ENCODE results near the gene COL23A1. TPM values are rescaled to one million over a fixed set of nuclear protein-coding genes. Genes with fewer than 3 reads are reported as not detected.
A peak's percentile ranks its signal among the peaks of the same experiment; 100 is the strongest.

The COL23A1 gene
- total RNA-seq, 2 experiments from 2014 or later: 0.15 TPM; not detected in 1

- peaks cover 53% of the 10 kb centered on the region for H3K36me3 Mint-ChIP-seq
- POLR2A ChIA-PET: interaction anchor here (1.0 to 3.3 kb wide), 4 partner anchors 9 to 56 kb away, joined by 3 to 23 read pairs (median 3); partner anchors contain the start of gene HNRNPAB
Measured at GRCh38 chr5:178213003-178213461, 377.2 kb downstream of the COL23A1 start.

GRCh38 chr5:178212241-178213002 lies 377.8 kb downstream of the COL23A1 start:
- peaks cover 29% of the 10 kb centered on the region for H3K4me1 Mint-ChIP-seq (ENCODE audit: low read depth)
- no peaks in the 10 kb centered on the region for H3K27me3 Mint-ChIP-seq
- no peak for DNase-seq
- H3K4me3 Mint-ChIP-seq: no peak overlapping the region
- H3K27ac Mint-ChIP-seq: peak overlapping the region; percentile 49
- ChIA-PET POLR2A (interaction anchor here (1.2 to 3.3 kb wide), 3 partner anchors 8 to 13 kb away, joined by 3 to 23 read pairs (median 3); partner anchors contain the start of gene HNRNPAB), CTCF (no interaction called here)
- H3K9me3 Mint-ChIP-seq: no peaks in the 10 kb centered on the region
- intact Hi-C loops (cut with micrococcal nuclease): no loop called here
- H3K36me3 Mint-ChIP-seq: peaks cover 60% of the 10 kb centered on the region

More at GRCh38 chr5:178213003-178213461, 377.2 kb downstream of the COL23A1 start:
- Mint-ChIP-seq H3K9me3 (no peaks in the 10 kb centered on the region), H3K4me1 (ENCODE audit: low read depth) (peaks cover 23% of the 10 kb centered on the region), H3K27ac (peak overlapping the region; percentile 38), H3K27me3 (no peaks in the 10 kb centered on the region), H3K4me3 (no peak overlapping the region)
- no peak for DNase-seq
- intact Hi-C loops (cut with micrococcal nuclease): no loop called here
- CTCF ChIA-PET: no interaction called here

DNA sequence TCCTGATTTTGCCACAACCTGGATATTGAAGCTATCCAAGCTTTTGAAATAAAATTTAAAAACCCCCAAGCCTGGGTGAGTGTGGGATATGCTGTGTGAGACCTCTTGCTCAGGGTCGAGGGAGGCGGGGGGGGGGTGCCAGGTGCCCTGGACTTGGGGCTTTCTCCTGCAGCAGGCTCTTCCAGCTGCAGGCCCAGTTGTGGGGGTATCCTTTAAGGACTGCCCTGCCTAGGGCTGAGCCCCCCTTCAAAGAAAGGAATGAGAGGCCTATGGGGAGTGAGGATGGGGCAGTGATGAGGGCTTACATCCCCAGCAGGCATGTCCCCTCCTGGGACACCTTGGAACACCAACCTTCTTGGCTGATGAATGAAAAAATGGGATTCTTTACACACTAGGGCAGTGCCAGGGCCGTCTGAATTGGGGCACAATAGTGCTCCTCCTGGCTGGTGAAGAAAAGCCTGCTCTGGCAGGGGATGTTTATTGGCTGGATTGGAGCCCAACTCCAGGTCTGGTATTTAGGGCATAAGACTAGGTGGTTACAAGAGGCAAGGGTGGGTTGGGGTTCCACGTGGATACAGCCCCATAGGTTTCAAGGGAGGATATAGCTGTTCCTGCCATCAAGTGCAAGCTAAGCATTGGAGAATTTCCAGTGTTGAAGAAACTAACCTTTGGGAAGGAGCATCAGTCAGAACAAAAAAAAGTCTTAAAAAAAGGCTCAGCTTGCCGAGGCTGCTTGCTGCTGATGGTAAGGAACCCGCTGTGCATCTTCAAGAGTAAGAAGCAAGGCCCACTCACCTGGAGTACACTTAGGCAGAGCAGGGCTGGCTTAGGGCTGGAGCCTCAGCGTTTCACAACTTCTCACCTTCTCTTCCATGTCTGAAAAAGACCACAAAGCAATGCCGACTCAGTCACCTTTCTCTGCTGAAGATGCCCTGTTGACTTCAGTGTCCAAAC lies 378.8 kb downstream of the COL23A1 start:
- peak overlapping the region; percentile 49 for H3K27ac Mint-ChIP-seq
- no peaks in the 10 kb centered on the region for H3K27me3 Mint-ChIP-seq
- intact Hi-C loops (cut with micrococcal nuclease): no loop called here
- ChIA-PET CTCF (no interaction called here), POLR2A (interaction anchor here (0.9 to 3.3 kb wide), 3 partner anchors 7 to 19 kb away, joined by 3 to 23 read pairs (median 5); partner anchors contain the start of gene HNRNPAB)
- peaks cover 65% of the 10 kb centered on the region for H3K36me3 Mint-ChIP-seq
- H3K9me3 Mint-ChIP-seq: no peaks in the 10 kb centered on the region
- no peak for DNase-seq
- H3K4me3 Mint-ChIP-seq: no peak overlapping the region
- H3K4me1 Mint-ChIP-seq (ENCODE audit: low read depth): peaks cover 39% of the 10 kb centered on the region

- Mint-ChIP-seq H3K4me3 (no peak overlapping the region), H3K9me3 (no peaks in the 10 kb centered on the region), H3K27ac (no peak overlapping the region), H3K36me3 (peaks cover 67% of the 10 kb centered on the region), H3K4me1 (ENCODE audit: low read depth) (peaks cover 41% of the 10 kb centered on the region), H3K27me3 (no peaks in the 10 kb centered on the region)
- no peak for DNase-seq
- ChIA-PET POLR2A (interaction anchor here (0.9 to 2.0 kb wide), 2 partner anchors 9 to 20 kb away, joined by 3 to 5 read pairs; no protein-coding TSS in a partner anchor), CTCF (no interaction called here)
- intact Hi-C loops (cut with micrococcal nuclease): no loop called here
Measured at GRCh38 chr5:178210686-178211085, 379.5 kb downstream of the COL23A1 start.

- intact Hi-C loops (cut with micrococcal nuclease): no loop called here
- DNase-seq: no peak
- H3K4me1 Mint-ChIP-seq (ENCODE audit: low read depth): peaks cover 41% of the 10 kb centered on the region
- H3K27ac Mint-ChIP-seq: no peak overlapping the region
- peaks cover 71% of the 10 kb centered on the region for H3K36me3 Mint-ChIP-seq
- CTCF ChIA-PET: no interaction called here
- no peaks in the 10 kb centered on the region for H3K9me3 Mint-ChIP-seq
- POLR2A ChIA-PET: interaction anchor here (2.0 kb wide), 1 partner anchor 20 kb away, joined by 5 read pairs; no protein-coding TSS in a partner anchor
- H3K4me3 Mint-ChIP-seq: no peak overlapping the region
- no peaks in the 10 kb centered on the region for H3K27me3 Mint-ChIP-seq
Measured at GRCh38 chr5:178210073-178210535, 380.1 kb downstream of the COL23A1 start.

DNA sequence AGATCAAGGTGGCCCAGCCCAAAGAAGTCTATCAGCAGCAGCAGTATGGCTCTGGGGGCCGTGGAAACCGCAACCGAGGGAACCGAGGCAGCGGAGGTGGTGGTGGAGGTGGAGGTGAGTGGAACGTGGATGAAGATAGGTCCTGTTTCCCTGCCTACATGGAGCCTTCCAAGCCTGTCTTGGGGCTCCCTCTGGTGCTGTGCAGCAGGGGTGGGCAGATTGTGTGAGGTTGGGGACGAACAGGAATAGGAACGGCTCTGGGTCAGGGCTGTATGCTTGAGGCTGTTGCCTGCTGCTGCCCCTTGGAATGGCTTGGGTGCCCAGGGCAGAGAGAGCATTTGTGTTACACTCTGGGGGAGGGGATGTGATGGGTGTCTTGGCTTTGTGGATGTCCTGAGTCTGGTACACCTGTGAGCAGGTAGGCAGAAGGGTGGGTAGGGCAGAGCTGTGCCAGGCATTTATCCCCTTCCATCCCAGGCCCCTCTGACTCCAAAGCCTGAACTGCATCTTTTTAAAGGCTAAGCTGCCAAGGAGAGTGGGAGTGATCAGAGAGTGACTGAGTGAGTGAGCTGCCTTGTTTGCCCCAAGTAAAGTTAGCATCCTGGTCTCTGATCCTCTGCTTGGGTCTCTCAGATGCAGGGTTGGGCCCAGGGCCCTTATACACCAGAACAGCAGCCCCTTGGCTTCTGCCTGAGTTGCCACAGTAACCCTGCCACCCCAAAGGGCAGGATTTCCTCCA lies 380.7 kb downstream of the COL23A1 start:
- Mint-ChIP-seq H3K27ac (peak overlapping the region; percentile 45), H3K4me1 (ENCODE audit: low read depth) (peaks cover 41% of the 10 kb centered on the region), H3K27me3 (no peaks in the 10 kb centered on the region), H3K36me3 (peaks cover 69% of the 10 kb centered on the region), H3K4me3 (no peak overlapping the region), H3K9me3 (no peaks in the 10 kb centered on the region)
- DNase-seq: no peak
- intact Hi-C loops (cut with micrococcal nuclease): loop anchor here (10.0 kb wide), 1 partner anchor 415 kb away; the partner anchor contains the start of gene CLK4
- POLR2A ChIA-PET: interaction anchor here (2.0 kb wide), 1 partner anchor 21 kb away, joined by 5 read pairs; no protein-coding TSS in a partner anchor
- CTCF ChIA-PET: no interaction called here

DNA sequence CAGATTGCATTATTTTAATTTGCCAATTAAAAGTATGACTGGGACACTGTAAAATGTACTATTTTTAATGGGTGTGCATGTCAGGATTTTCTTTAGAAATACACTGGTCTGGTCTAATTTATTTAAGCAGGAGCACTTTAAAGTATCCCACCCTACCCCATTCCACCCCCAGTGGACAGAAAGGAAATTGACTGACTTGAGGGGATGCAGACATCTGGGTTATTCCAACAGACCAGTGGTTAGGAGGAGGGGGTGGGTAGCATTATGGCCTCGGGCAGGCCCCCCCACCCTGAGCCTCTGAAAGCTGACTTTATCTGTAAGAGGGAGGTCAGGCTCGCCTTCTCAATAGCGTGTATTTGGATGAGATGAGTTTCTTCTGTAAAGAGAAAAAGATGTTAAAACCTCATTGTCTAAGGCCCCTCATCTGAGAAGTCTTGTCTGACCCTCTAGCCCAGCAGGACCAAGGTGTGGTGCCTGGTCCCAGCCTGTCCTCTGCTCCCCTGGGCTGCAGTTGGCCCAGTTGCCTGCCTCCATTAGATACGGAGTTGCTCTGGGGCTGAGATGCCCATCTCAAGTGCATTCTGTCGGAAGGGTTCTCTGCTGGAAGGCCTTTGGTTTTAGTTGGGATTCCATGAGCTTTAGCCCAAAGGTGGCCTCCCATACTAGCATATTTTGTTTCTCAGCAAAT lies 381.5 kb downstream of the COL23A1 start:
- DNase-seq: no peak
- peaks cover 2% of the 10 kb centered on the region for H3K9me3 Mint-ChIP-seq
- H3K27ac Mint-ChIP-seq: no peak overlapping the region
- H3K4me1 Mint-ChIP-seq (ENCODE audit: low read depth): peaks cover 39% of the 10 kb centered on the region
- ChIA-PET CTCF (no interaction called here), POLR2A (no interaction called here)
- H3K27me3 Mint-ChIP-seq: peaks cover 3% of the 10 kb centered on the region
- H3K4me3 Mint-ChIP-seq: no peak overlapping the region
- H3K36me3 Mint-ChIP-seq: peaks cover 67% of the 10 kb centered on the region
- intact Hi-C loops (cut with micrococcal nuclease): loop anchor here (10.0 kb wide), 1 partner anchor 416 kb away; the partner anchor contains the start of gene CLK4

DNA sequence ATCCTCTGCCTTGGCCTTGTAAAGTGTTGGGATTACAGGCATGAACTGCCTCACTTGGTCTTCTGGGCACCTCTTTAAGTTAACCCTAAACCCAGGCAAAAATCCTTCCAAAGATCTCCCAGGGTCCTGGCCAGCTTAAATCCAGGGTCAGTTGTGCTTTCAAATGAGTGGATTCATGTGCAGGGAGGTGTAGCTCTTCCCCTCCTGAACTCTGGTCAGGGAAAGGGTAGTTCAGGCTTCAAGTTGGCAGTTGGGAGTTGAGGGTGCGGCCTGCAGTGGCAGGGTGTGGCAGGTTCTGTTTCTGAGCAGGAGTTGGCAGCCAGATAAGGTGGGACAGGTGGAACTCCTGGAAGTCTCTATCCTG lies 382.3 kb downstream of the COL23A1 start:
- no peak for DNase-seq
- peaks cover 35% of the 10 kb centered on the region for H3K4me1 Mint-ChIP-seq (ENCODE audit: low read depth)
- CTCF ChIA-PET: interaction anchor here (1.1 kb wide), 1 partner anchor 87 kb away, joined by 3 read pairs; no protein-coding TSS in a partner anchor

GRCh38 chr5:178207183-178207916 lies 382.8 kb downstream of the COL23A1 start:
- peaks cover 63% of the 10 kb centered on the region for H3K36me3 Mint-ChIP-seq
- intact Hi-C loops (cut with micrococcal nuclease): loop anchor here (10.0 kb wide), 1 partner anchor 417 kb away; the partner anchor contains the start of gene CLK4

More for the DNA sequence above, 382.3 kb downstream of the COL23A1 start:
- Mint-ChIP-seq H3K4me3 (no peak overlapping the region), H3K27ac (peak overlapping the region; percentile 40), H3K27me3 (peaks cover 3% of the 10 kb centered on the region), H3K9me3 (peaks cover 2% of the 10 kb centered on the region), H3K36me3 (peaks cover 63% of the 10 kb centered on the region)
- POLR2A ChIA-PET: interaction anchor here (2.8 kb wide), 1 partner anchor 8 kb away, joined by 10 read pairs; no protein-coding TSS in a partner anchor
- intact Hi-C loops (cut with micrococcal nuclease): loop anchor here (10.0 kb wide), 1 partner anchor 417 kb away; the partner anchor contains the start of gene CLK4

More at GRCh38 chr5:178207183-178207916, 382.8 kb downstream of the COL23A1 start:
- H3K27ac Mint-ChIP-seq: peak overlapping the region; percentile 67
- peaks cover 3% of the 10 kb centered on the region for H3K27me3 Mint-ChIP-seq
- CTCF ChIA-PET: interaction anchor here (1.1 kb wide), 1 partner anchor 87 kb away, joined by 3 read pairs; no protein-coding TSS in a partner anchor
- peaks cover 2% of the 10 kb centered on the region for H3K9me3 Mint-ChIP-seq
- H3K4me1 Mint-ChIP-seq (ENCODE audit: low read depth): peaks cover 35% of the 10 kb centered on the region
- no peak for DNase-seq
- POLR2A ChIA-PET: interaction anchor here (0.6 to 2.8 kb wide), 2 partner anchors 8 to 93 kb away, joined by 3 to 10 read pairs; no protein-coding TSS in a partner anchor
- H3K4me3 Mint-ChIP-seq: peak overlapping the region; percentile 77
